HG03439 (cell line): ENCODE results near the gene SOX9.

Experiments
- ATAC-seq: cut with Tn5 transposase; IDR thresholded peaks from one replicate; pipeline ENCODE4 v1.9.1; 2021; ENCODE audit warnings: mild to moderate bottlenecking, moderate library complexity; ENCODE audit not compliant: unreplicated experiment

Gene SOX9

DNA sequence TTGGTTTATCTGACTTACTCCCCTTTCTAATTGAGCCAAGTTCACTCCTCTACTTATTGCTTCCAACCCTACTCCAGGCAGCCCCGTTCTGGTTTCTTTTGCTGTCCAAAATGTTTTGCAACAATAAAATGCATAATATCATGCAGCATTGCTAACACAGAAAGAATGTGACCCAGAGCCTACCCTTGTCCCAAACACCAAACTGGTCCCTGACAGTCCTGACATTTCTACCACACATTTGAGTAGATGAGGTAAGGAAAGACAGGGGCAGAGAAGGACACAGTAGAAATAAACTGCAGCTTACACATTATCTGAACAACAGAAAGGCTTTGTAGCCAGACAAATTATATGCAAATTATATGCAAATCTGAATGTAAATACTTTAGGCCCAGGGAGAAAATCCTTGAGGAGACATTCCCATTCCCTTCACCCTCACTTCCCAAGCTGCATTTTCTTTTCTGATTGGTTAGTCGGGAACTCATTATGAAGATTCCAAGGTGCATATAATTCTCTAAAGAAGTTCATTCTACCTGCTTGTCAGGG is 31.6 kb downstream of the SOX9 start:
- ATAC-seq, result no peak

DNA sequence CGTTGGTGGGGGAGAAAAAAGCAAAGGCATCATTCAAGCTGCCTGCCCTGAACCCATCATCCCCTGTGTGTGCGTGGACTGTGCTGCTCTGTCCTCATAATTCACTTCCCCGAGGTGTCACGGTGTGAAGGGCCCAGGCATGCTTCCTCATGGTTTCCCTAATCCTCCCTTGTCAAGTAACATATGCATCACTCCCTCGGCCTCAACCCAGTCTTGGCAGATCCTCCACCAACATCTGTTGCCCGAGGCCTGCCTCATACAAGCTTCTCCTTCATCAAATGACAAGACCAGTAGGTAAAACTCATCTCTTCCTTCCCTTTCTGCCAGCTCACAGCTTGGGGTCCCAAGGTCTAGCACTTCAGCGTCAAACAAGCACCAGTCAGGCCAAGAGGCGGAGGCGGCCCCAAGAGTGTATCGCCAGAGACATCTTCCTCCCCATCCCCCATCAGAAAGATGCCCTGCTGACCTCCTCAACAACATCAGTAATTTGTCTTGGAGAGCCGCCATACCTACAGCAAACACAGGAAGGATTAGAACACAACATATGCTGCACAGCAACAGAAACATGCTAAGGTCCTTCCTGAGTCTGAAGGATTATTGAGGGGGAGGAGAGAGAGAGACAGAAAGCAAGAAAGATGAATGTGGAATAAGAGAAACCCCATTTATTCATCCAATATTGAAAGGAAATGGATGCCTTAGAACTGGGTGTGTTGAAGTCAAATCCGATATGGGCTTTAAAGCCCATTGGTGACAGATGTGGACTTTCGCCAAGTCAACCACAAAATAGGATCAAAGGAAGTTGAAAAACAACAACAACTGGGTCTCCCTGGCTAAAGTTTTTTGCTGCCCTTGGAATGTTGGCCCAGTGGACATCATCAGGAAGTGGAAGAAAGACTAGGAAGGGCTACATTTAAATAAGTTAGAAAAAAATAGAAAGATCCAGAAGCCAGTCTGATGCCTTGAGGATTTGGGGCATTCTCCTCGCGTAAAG is 38.4 kb downstream of the SOX9 start:
- no peak for ATAC-seq

DNA sequence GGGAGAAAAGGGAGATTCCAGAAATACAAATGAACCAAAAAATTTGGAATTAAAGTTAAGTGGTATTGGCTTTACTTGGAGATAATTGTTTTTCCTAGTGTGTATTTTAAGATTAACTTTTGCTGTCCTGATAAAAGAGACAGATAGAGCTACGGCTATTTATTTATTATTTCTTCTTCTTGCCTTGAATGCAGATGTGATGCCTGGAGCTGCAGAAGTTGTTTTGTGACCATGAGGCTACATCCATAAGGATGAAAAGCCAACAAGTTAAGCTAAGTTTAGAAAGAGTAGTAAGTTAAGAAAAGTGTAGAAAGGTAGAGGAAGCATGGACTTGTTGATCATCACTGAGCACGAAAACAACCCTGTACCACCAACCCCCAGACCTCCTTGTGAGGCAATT is 41.7 kb downstream of the SOX9 start:
- ATAC-seq, result no peak

DNA sequence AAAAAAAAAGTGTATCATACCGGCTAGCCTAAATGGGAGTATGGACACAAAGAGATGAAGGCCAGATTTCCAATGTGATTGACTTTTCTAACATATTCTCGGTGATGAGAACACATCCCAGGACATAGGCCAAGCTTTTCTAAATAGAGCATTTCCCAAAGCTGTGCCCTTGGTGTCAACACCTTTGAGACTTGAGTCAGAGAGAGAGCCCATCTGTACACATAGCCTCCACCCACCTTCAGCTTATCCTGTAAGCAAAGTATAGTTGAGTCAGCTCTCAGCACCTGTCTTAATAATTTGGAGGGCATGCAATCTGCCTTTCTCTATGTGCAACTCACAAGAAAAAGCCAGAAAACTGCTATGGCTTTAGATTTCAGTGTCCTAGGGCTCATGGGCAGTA is 42.7 kb downstream of the SOX9 start:
- no peak for ATAC-seq

DNA sequence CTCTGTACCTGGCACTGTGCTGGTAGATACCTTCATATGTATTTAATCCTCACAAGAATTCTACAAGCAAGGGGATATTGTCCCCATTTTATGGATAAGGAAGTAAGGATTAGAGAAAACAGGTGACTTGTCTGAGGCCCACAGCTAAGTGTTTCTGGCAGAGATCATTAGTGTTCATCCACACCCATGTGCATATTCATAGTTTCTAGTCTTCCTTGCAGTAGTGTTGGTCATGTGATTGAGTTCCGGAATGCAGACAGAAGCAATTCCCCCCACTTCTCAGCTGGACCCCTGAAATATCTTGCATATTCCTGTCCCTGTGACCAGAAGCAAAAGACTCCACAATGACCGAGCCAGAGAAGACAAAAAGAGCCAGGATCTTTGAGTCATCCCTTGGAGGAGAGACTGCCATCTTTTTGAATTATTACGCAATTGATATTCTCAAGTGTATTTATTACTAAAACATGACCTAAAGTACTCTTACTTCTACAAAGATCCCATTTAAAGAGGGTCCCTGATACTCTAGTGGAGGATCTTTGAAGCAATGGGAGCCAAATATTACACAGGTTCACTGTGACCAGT is 43.4 kb downstream of the SOX9 start:
- no peak for ATAC-seq

DNA sequence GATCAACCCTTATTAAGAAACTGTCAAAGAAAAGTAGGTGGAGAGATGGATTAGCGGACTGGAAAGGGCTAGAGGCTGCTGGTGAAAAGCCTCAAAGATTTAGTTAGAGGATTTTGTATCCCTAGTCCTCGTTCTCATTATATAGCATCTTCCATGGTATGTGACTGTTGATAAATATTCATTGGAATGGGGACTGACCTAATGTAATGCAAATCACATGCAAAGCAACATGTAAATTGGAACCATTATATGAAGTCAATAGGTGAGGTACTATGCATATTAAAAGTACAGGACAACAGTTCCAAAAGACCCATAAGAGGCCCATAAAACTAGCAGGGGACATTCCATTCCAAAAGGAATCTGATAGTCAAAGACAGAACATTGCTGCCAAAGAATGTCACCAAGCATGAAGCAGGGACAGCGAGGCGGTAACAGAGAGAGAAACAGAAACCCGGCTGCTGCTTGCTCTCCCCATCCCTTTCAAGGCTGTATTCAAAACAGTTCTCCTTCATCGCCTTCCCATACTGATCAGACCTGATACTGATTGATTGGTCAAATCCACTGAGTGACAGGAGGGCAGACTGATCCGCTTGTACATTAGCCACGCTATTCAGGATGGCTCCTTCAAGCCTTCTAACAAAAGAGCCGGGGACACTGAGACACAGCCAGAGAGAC is 44.5 kb downstream of the SOX9 start:
- no peak for ATAC-seq

DNA sequence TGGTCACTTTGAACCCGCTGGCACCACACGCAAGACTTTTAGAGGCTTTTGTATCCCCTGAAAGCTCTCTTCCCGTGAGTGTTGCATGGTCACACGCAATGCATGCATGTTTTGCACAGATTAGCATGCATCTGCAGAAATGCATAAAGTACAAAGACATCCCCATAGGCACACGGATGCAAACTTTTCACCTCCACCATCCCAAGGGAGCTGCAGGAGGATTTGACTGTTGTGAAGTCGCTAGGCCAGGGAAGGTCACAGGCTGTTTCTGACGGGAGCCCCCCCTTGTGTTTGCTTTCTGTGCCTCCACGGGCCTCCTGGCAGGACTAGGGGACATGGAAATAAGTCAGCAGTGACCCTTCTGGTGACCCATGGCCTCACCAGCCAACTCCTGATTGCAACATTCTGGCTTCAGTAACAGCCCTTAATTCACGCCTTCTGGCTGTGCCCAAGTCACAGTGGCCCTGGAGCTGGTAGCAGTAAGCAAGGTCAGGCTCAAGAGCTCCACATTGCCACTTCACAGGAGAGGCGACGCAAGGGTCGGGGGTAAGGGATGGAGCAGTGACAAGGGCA is 45.1 kb downstream of the SOX9 start:
- ATAC-seq, result no peak

DNA sequence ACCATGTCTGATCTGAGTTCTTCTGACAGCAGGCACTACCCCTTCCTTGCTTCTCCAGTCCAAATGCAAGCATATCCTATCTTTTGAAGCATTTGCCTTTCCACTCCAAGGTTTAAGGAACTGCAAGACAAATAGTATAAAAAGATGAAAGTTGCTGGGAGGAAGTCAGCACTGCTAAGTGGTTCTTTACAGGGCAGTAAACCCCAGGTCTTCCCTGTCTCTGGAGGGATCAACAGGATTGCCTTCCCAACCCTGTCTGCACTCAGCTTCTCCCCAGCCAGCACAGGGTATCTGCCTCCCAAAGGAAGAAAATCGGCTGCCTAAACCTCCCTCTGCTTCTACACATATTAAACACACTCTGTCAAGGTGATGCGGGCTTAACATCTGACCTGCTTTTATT is 46.8 kb downstream of the SOX9 start:
- ATAC-seq, result no peak

DNA sequence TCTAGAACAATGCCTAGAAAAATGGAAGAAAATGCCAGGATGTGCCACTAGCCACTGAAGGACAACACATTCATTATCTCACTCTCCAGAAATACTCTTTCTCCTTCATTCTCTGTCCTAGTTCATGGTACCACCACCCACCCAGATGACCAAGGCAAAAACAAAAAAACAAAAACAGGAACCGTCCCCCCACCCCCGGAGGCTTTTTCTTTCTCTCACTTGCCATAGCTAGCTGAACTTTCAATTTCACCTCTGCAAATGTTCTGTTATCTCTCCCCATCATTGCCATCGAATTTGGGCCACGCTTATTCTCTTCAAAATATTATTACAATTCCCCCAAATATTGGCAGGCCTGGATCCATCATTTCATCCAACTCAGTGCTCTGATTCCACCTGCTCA is 49.0 kb downstream of the SOX9 start:
- no peak for ATAC-seq

DNA sequence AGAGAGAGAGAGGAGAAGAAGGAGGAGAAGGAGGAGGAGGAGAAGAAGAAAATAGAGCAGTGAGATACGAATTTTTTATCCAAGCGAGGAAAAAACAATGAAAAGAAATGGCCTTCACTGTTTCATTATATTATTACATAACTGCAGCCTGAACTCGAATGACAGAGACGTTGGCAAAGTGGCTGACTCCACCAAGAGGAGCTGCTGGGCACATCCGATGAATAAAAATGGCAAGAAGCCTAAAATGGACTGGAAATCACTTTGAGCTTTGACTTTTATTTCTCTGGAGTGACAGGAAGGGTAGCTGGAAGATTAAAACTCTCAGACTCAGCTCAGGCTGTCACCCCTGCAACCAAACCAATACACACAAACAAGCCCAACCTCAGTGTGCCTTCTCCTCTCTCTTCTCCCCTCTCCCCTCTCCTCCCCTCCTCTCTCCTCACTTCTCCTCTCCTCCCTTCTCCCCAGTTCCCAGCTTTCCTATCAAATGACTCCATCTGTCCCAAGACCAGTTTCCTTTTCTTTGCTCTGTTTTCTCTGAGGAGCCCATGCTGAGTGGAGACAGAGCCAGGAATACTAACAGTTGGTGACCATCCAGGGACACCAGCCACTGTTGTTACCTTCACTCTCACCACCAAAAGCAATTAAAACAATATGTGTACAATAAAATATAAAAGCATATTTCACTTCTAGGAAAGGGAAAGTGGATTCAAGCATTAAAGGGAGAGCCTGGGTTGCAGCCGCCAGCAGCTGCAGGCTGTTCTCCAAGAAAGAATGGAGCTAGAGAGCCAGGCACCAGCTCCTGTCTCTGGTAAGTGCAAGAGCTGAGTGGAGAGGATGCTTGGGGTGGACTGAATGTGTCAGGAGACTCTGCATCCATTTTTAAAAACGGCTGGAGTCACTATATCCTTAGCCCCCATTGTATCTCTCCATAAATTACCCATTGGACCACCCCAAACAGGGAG is 51.2 kb downstream of the SOX9 start:
- ATAC-seq, result no peak

DNA sequence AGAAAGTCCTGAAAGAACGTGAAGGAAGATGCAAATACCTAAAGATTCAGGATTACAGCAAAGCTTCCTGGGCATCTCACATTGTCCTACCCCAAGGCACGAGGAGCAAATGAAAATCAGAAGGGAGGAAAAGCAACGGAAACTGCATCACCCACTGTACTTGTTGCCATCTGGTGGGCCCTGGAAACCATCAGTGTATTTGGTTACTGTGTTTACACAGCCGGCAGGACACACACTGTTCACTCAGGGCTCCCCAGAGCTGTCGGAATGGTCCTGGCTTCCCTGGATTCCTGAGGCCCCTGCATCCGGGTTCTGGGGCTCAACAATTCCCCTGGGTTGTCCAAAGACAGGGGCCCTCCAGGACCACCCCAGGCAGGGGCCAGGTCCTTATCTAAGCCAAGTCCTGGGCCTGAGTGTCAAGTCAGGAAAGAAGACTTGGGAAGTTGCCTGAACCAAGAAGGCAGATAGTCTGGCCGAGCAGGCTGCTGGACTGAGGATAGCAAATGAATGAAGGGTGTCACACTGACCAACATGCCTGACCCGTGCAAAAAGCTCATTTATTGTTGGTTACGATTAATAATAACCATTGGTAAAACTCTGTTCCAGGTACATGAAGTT is 52.8 kb downstream of the SOX9 start:
- ATAC-seq, result no peak

DNA sequence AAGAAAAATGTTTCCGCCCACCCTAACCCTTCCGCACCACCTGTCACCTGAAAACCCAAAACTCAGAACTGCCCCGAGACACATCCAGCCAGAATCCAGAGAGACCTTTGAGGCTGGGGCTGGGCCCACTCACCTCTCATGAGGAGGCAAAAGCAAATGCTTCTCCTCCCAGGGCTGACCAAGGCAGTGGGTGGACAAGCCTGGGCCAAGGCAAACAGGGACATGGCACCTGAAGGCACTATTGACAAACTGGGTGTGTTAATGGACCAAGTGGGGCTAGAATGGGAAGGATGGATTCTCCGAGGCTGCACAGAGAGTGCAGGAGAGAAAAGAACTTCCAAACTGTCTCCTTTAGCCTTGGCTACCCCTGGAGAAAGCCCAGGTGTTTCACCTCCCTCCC is 54.4 kb downstream of the SOX9 start:
- ATAC-seq, result no peak
